Measurements from ENCODE around the gene LASP1. TPM values are rescaled to one million over a fixed set of nuclear protein-coding genes. Genes with fewer than 3 reads are reported as not detected.

Gene LASP1, protein sequence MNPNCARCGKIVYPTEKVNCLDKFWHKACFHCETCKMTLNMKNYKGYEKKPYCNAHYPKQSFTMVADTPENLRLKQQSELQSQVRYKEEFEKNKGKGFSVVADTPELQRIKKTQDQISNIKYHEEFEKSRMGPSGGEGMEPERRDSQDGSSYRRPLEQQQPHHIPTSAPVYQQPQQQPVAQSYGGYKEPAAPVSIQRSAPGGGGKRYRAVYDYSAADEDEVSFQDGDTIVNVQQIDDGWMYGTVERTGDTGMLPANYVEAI
- total RNA-seq (2022) = 137 and 143 TPM in 2 replicates
- percentile 74 among the genes with signal in this experiment for Bru-seq, nascent RNA
- percentile 81 among the genes with signal in this experiment for BruChase-seq, experiment 1, labeled RNA remaining after a 2-hour chase
- percentile 93 among the genes with signal in this experiment for BruChase-seq, experiment 2, labeled RNA remaining after a 6-hour chase
- long read RNA-seq, full-length matches to known transcripts = 57 of 109 reads
- long read RNA-seq, partial matches to known transcripts = 16 of 109 reads
- long read RNA-seq, other reads (novel, unspliced or antisense) = 36 of 109 reads

DNA sequence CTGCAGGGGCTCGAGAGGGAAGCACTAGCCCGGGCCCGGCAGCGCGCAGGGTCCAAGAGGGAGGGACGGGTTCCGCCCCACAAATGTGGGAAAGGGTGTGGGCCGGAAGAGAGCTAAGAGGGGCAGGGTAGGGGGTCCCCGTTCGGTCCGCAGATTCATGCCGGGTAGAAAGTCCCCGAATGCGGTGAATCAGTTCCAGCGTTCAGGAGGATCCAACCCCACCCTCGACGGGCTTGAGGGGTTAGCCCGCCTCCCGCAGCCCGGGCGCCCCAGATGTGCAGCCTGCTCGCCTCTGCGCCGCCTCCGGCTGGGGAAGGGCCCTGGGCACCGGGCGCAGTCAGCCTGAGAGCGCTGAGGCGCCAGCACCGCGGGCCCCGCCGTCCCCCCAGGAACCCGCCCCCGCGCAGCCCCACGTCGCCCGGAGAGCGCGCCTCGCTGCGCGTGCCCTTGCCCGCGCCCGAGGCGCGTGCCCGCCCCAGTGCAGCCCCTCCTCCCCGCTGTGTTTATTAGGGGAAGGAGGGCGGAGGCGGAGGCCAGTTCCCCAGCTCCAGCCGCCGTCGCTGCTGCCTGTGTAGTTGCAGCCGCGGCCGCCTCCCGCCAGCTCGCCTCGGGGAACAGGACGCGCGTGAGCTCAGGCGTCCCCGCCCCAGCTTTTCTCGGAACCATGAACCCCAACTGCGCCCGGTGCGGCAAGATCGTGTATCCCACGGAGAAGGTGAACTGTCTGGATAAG is at the start of gene LASP1:
Gene LASP1, plus strand, starts transcription at position 533 of the 733 bp plus-strand sequence. Its CDS starts 132 bp downstream, at position 665.
- intact Hi-C loops (cut with micrococcal nuclease; ENCODE audit: unreplicated experiment) = loop anchor here (5.0 kb wide), 3 partner anchors 53 to 98 kb away; partner anchors contain the start of gene FBXO47
- TF ChIP-seq, protein P1, sequence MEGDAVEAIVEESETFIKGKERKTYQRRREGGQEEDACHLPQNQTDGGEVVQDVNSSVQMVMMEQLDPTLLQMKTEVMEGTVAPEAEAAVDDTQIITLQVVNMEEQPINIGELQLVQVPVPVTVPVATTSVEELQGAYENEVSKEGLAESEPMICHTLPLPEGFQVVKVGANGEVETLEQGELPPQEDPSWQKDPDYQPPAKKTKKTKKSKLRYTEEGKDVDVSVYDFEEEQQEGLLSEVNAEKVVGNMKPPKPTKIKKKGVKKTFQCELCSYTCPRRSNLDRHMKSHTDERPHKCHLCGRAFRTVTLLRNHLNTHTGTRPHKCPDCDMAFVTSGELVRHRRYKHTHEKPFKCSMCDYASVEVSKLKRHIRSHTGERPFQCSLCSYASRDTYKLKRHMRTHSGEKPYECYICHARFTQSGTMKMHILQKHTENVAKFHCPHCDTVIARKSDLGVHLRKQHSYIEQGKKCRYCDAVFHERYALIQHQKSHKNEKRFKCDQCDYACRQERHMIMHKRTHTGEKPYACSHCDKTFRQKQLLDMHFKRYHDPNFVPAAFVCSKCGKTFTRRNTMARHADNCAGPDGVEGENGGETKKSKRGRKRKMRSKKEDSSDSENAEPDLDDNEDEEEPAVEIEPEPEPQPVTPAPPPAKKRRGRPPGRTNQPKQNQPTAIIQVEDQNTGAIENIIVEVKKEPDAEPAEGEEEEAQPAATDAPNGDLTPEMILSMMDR (IDR thresholded peaks at IDR 0.05; ENCODE audit: insufficient read depth in 1 of 2, low read depth in 1 of 2, low read length in 1 of 2, severe bottlenecking in 1 of 2, unreplicated experiment in 1 of 2) = no peak
- peak within 1 kb of the TSS; percentile 92 for H3K27ac Mint-ChIP-seq (ENCODE audit: unreplicated experiment)
- no TSS peak for BruUV-seq (replicated peaks)
- peak within 1 kb of the TSS; percentile 79 for H3K4me3 ChIP-seq (ENCODE audit: low read depth, low read length)
- CTCF ChIA-PET = interaction anchor here (0.6 to 3.3 kb wide), 10 partner anchors 16 to 1225 kb away, joined by 3 to 21 read pairs (median 5); partner anchors contain the start of genes RPL19 and RPL23
- peaks cover 14% of the 10 kb centered on the region for H3K4me1 Mint-ChIP-seq (ENCODE audit: low read depth, unreplicated experiment)
- H3K36me3 ChIP-seq (ENCODE audit: control insufficient read depth, insufficient read depth, low read length) = no peaks in the 10 kb centered on the region
- peak within 1 kb of the TSS; percentile 86 for H3K4me3 Mint-ChIP-seq (ENCODE audit: unreplicated experiment)
- POLR2A ChIA-PET = interaction anchor here (0.6 to 3.5 kb wide), 6 partner anchors 12 to 284 kb away, joined by 3 to 42 read pairs (median 4); partner anchors contain the start of gene RPL23
- H3K9me3 Mint-ChIP-seq (ENCODE audit: unreplicated experiment) = no peaks in the 10 kb centered on the region
- no peaks in the 10 kb centered on the region for H3K27me3 ChIP-seq (replicated peaks; ENCODE audit: control insufficient read depth, insufficient read depth, low read length)
- peak; percentile 89 to 93 for DNase-seq
- no peaks in the 10 kb centered on the region for H3K9me3 ChIP-seq
- peaks cover 65% of the 10 kb centered on the region for H3K36me3 Mint-ChIP-seq (ENCODE audit: insufficient read depth, unreplicated experiment)
- peaks cover 35% of the 10 kb centered on the region for H3K4me1 ChIP-seq
- no peaks in the 10 kb centered on the region for H3K27me3 Mint-ChIP-seq (ENCODE audit: insufficient read depth, unreplicated experiment)

GRCh38 chr17:38824899-38825761 is 44.7 kb upstream of the LASP1 start, which contains the start of gene CWC25:
Gene CWC25 (minus strand): TSS chr17:38825321. CDS start chr17:38825183, 138 bp downstream.
- H3K4me1 Mint-ChIP-seq (ENCODE audit: low read depth, unreplicated experiment) = no peaks in the 10 kb centered on the region
- TF ChIP-seq, protein P1 (IDR thresholded peaks at IDR 0.05; ENCODE audit: insufficient read depth in 1 of 2, low read depth in 1 of 2, low read length in 1 of 2, severe bottlenecking in 1 of 2, unreplicated experiment in 1 of 2) = no peak
- intact Hi-C loops (cut with micrococcal nuclease; ENCODE audit: unreplicated experiment) = loop anchor here (1.0 kb wide), 2 partner anchors 25 to 28 kb away; partner anchors contain the start of gene RPL23
- H3K27ac Mint-ChIP-seq (ENCODE audit: unreplicated experiment) = peak within 1 kb of the TSS; percentile 100
- Histone ChIP-seq H3K27me3 (replicated peaks; ENCODE audit: control insufficient read depth, insufficient read depth, low read length) (no peaks in the 10 kb centered on the region), H3K9me3 (no peaks in the 10 kb centered on the region), H3K4me1 (peaks cover 9% of the 10 kb centered on the region), H3K4me3 (ENCODE audit: low read depth, low read length) (peak within 1 kb of the TSS; percentile 86), H3K36me3 (ENCODE audit: control insufficient read depth, insufficient read depth, low read length) (no peaks in the 10 kb centered on the region)
- H3K9me3 Mint-ChIP-seq (ENCODE audit: unreplicated experiment) = no peaks in the 10 kb centered on the region
- DNase-seq = peak; percentile 97 to 98
- ChIA-PET CTCF (interaction anchor here (0.6 to 1.2 kb wide), 4 partner anchors 28 to 413 kb away, joined by 3 to 5 read pairs (median 4); partner anchors contain the start of genes FBXO47 and RPL23), POLR2A (interaction anchor here (0.6 to 1.8 kb wide), 6 partner anchors 13 to 319 kb away, joined by 3 to 18 read pairs (median 3); partner anchors contain the start of genes PIP4K2B and RPL23)
- H3K36me3 Mint-ChIP-seq (ENCODE audit: insufficient read depth, unreplicated experiment) = peaks cover 35% of the 10 kb centered on the region
- H3K4me3 Mint-ChIP-seq (ENCODE audit: unreplicated experiment) = peak within 1 kb of the TSS; percentile 98
- H3K27me3 Mint-ChIP-seq (ENCODE audit: insufficient read depth, unreplicated experiment) = no peaks in the 10 kb centered on the region
- TSS peak; percentile 81 for BruUV-seq (replicated peaks)
